Measurements from ENCODE around the gene HS6ST2. TPM values are rescaled to one million over a fixed set of nuclear protein-coding genes. Genes with fewer than 3 reads are reported as not detected.
A peak's percentile ranks its signal among the peaks of the same experiment; 100 is the strongest.

The HS6ST2 gene
- total and polyA plus RNA-seq, 2 donors from 2014 or later: 2.0 to 11.9 TPM

DNA sequence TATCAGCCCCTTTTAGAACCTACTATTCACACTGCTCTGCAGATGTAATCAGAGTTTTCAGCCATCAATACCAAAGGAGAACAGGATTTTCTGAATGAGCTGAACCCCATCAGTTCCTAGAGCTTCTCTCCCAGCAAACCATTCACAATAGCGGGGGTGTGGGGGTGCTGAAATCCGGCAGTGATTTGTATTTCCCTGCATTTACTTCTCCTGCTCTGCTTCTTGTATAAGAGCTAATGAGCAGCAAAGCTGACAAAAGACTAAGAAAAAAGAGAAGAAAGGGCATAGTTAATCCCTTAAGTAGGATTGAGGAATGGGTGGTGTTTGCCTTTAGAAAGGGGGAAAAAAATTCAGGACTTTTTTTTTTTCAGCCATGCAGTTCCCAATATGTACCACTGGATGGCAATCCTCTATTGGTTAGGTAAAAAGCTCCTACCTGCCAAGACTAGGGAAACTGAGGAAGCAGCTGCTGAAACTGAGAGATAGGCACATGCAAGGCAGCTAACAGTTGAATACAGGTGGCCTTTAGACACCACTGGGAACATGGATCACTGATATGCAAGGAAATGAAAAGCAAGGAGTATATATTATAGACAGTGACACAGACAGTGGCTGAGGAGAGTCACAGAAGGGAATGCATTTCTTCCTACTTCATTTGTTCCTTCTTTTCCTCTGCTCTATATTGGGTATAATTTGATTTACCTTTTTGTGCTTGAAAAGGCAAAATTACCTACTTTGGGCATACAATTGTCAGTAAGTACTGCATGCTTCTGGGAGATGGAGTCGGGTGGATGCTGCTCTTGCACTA, 217.9 kb downstream of the HS6ST2 start:
- FAIRE-seq (no peak), DNase-seq (peak in 1 of 5 donors; percentile 13)
- no peak overlapping the region for H3K4me3 ChIP-seq (ENCODE audit: low read length in 3 of 3)
- no peaks in the 10 kb centered on the region for H3K36me3 ChIP-seq (ENCODE audit: control insufficient read depth in 2 of 3, insufficient read depth in 3 of 3, low read length in 3 of 3)
- TF ChIP-seq, protein P1, sequence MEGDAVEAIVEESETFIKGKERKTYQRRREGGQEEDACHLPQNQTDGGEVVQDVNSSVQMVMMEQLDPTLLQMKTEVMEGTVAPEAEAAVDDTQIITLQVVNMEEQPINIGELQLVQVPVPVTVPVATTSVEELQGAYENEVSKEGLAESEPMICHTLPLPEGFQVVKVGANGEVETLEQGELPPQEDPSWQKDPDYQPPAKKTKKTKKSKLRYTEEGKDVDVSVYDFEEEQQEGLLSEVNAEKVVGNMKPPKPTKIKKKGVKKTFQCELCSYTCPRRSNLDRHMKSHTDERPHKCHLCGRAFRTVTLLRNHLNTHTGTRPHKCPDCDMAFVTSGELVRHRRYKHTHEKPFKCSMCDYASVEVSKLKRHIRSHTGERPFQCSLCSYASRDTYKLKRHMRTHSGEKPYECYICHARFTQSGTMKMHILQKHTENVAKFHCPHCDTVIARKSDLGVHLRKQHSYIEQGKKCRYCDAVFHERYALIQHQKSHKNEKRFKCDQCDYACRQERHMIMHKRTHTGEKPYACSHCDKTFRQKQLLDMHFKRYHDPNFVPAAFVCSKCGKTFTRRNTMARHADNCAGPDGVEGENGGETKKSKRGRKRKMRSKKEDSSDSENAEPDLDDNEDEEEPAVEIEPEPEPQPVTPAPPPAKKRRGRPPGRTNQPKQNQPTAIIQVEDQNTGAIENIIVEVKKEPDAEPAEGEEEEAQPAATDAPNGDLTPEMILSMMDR (IDR thresholded peaks at IDR 0.05; ENCODE audit: borderline replicate concordance, extremely low read depth, insufficient read depth): no peak
- H3K27me3 ChIP-seq (ENCODE audit: control insufficient read depth, insufficient read depth, low read length): peaks cover 6% of the 10 kb centered on the region
- H3K9ac ChIP-seq (ENCODE audit: low read length in 3 of 3): no peak overlapping the region
- H3K9me3 ChIP-seq (ENCODE audit: control insufficient read depth in 2 of 3, insufficient read depth in 1 of 3, low read length in 3 of 3): no peaks in the 10 kb centered on the region
- no peak overlapping the region for H3K27ac ChIP-seq (ENCODE audit: low read depth in 2 of 2, low read length in 2 of 2)
- no peaks in the 10 kb centered on the region for H3K4me1 ChIP-seq (ENCODE audit: control insufficient read depth in 2 of 3, insufficient read depth in 2 of 3, low read depth in 1 of 3, low read length in 3 of 3)
- intact Hi-C loops (cut with DNase I): no loop called here

DNA sequence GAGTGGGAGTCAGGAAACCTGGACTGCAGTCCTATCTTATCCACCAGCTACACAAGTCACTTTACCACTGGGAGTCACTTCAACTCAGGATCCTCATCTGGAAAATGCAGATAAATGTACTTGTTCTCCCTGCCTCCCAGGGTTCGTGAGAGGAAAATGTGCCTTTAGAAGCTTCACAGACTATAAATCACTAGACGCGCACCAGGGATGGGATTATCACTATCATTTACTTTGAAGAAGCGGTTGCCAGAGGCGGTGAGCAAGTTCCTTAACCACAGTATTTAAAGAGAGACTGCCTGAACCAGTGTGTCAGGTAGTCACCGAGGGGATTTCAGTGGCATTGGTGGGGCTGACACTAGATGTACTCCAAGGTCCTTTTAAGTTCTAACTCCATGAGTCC, 219.5 kb downstream of the HS6ST2 start:
- Histone ChIP-seq H3K9me3 (ENCODE audit: control insufficient read depth in 2 of 3, insufficient read depth in 1 of 3, low read length in 3 of 3) (no peaks in the 10 kb centered on the region), H3K36me3 (ENCODE audit: control insufficient read depth in 2 of 3, insufficient read depth in 3 of 3, low read length in 3 of 3) (no peaks in the 10 kb centered on the region), H3K9ac (ENCODE audit: low read length in 3 of 3) (no peak overlapping the region), H3K27ac (ENCODE audit: low read depth in 2 of 2, low read length in 2 of 2) (no peak overlapping the region), H3K27me3 (ENCODE audit: control insufficient read depth, insufficient read depth, low read length) (peaks cover 6% of the 10 kb centered on the region), H3K4me1 (ENCODE audit: control insufficient read depth in 2 of 3, insufficient read depth in 2 of 3, low read depth in 1 of 3, low read length in 3 of 3) (no peaks in the 10 kb centered on the region), H3K4me3 (ENCODE audit: low read length in 3 of 3) (no peak overlapping the region)
- TF ChIP-seq, protein P1 (IDR thresholded peaks at IDR 0.05; ENCODE audit: borderline replicate concordance, extremely low read depth, insufficient read depth): no peak
- FAIRE-seq (no peak), DNase-seq (no peak)
- intact Hi-C loops (cut with DNase I): no loop called here

DNA sequence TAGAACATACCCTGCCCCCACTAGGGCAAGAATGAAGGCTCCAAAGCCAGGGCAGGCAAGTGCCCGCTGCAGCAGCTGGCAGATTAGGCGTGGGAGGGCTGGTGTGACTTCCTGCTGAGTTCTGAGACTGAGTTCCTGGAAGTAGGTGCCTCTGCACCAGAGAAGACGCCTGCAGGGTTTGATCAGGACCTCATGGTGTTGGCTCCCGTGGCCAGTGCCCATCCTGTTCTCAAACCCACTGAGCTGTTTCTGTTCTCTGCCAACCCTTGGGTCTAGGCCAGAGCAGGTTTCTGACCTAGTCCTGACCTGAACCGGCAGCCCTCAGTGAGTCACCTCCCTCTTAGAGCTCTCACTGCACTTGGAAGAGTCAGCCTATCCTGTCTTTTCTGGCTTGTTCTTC, 220.7 kb downstream of the HS6ST2 start:
- Histone ChIP-seq H3K36me3 (ENCODE audit: control insufficient read depth in 2 of 3, insufficient read depth in 3 of 3, low read length in 3 of 3) (no peaks in the 10 kb centered on the region), H3K27me3 (ENCODE audit: control insufficient read depth, insufficient read depth, low read length) (peaks cover 8% of the 10 kb centered on the region), H3K27ac (ENCODE audit: low read depth in 2 of 2, low read length in 2 of 2) (no peak overlapping the region), H3K9ac (ENCODE audit: low read length in 3 of 3) (no peak overlapping the region), H3K9me3 (ENCODE audit: control insufficient read depth in 2 of 3, insufficient read depth in 1 of 3, low read length in 3 of 3) (no peaks in the 10 kb centered on the region), H3K4me1 (ENCODE audit: control insufficient read depth in 2 of 3, insufficient read depth in 2 of 3, low read depth in 1 of 3, low read length in 3 of 3) (no peaks in the 10 kb centered on the region), H3K4me3 (ENCODE audit: low read length in 3 of 3) (no peak overlapping the region)
- TF ChIP-seq, protein P1 (IDR thresholded peaks at IDR 0.05; ENCODE audit: borderline replicate concordance, extremely low read depth, insufficient read depth): no peak
- no peak for FAIRE-seq
- intact Hi-C loops (cut with DNase I): no loop called here
- peak in 1 of 5 donors; percentile 75 for DNase-seq
